Suppressor macrophage (primary cell): ENCODE data around the gene TSKU.

ENCODE experiments used
- DNase-seq, 4 experiments: peaks; one replicate each; pipeline ENCODE4 v3.0.0-alpha.2; 2020 to 2022

TSKU gene

DNA sequence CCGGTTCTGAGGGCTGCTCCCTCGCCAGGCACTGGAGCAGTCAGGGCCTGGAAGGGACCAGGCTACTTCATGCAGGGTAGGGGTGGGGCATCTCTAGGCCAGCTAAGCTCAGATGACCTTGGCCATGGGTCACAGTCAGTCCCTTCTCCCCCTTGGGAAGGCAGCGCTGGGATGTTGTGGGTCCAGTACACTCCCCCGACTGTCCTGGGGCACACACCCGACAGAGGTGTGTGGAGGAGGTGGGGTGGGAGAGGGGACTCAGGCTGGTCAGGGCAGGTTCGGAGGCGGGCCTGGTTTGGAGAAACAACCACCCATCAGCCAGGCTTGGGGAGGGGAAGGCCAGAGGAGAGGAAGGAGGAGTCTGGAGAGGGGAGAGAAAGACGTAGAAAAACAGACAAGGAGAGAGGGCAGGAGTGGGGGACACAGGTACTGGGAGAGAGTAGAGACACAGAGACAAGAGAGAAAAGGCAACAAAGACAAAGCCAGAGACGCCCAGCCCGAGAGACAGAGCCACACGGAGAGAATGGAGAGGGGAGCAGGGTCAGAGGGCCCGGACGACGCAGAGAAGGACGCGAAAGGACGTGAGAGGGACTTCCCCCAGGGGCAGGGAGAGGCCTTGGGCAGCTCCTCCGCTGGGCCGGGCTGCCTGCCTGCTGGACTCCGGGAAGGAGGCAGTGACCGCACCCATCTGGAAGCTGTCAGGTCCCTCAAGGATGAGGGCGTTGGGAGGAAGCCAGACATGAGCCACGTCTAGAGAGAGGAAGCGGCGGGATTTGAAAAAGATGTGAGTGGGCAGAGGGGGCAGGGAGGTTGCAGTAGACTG, 30.6 kb upstream of the TSKU start:
- no peak for DNase-seq

DNA sequence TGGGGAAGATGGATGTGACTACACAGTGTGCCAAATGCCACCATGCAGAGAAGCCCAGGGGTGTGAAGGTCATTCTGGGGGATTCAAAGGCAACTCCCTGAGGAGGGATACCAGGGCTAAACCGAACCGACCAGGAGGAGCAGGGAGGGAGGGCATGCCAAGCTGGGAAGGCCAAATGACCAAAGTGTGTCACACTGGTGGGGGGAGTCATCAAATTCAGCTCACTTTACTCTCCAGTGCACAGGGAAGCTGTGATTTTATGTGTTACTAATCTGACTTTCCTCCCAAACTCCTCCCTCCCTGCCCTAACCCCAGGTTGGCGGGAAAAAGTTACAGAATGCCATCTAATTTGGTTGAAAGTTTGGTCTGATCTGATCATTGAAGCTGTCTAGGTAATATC, 29.7 kb upstream of the TSKU start:
- no peak for DNase-seq

DNA sequence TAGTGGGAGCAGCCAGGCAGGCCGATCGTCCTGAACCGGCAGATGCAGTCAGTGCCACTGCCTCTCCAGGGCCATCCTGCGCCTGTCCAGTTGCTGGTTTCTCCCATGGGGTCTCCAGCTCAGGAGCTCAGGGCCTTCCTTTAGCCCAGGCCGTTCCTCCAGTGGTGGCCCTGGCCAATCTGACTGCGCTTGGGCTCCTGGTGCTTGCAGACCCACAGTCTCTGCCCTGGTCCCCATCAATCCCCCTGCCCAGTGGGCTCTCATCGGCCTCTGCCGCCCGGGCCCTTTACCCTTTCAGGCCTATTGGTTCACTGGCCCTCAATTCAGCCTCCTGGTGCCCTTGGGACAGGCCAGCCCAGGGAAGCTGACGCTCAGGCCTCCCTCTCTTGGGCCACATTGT, 29.2 kb upstream of the TSKU start:
- no peak for DNase-seq

DNA sequence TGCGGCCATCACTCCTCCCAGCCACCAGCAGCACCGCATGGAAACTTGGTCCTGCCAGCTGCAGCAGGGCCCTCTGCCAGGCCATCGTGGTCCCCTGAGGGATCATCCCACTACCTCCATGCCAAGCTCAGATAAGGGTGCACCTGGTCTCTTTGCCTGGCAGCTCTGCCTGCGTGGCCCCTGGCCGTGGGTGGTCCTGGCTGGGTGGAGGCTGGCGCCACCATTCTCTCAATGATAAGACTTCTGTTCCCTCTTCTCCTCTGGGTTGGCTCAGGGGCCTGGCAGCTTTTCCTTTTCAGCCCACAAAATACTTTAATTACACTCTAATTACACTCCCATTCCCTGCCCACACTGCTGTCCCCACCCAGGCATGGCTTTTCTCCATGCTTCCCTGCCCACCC, 26.8 kb upstream of the TSKU start:
- DNase-seq: no peak

DNA sequence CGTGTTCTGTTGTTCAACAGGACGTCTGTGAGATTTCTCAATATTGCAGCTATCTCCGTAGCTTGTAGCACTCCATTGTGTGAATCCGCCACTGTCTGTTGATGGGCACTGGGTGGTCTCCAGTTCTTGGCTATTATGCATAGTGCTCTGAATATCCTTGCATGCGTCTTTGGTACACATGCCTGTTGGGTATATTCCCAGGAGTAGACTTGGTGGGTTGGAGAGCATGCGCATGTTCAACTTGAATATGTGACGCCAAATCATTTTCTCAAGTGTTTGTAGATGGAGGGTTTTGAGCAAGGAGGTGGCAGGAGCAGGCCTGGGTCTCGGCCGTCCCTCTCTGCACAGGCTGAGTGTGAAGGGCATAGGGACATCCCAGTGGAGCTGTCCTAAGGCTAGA, 24.8 kb upstream of the TSKU start:
- no peak for DNase-seq

DNA sequence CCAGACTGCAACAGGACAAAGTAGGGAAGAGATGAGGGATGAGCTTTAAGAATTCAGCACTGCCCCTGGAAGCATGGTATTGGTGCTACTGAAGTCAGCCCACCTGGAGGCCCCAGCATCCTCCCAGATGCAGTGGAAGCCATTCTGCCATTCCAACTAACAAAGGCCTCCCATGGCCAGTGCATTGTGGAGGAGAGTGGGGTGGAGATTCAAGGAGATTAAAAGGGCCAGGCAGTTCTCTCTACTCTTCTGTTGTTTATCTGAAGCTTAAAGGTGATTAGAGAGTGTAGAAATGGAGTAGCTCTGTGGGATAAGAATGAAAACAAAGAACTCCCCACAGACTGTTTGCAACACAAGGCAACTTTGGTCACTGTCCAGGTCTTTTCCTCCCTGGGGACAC, 24.1 kb upstream of the TSKU start:
- no peak for DNase-seq

DNA sequence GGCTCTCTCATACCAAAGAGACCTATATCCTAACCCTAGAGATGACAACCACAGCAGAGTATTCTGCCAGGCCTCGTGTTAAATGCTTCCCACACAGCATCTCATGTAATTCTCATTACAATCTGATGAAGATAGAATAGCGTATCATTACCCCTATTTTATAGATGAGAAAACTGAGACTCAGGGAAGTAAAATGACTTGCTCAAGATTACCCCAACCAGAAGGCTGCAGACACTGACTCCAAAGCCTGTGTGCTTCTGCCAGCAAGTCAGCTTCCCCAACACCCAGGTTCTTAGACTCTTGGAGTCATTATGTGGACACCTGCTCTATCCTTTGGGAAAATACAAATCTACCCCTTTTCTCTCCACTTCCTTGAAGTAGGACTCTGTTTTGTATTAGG, 23.6 kb upstream of the TSKU start:
- DNase-seq: no peak

DNA sequence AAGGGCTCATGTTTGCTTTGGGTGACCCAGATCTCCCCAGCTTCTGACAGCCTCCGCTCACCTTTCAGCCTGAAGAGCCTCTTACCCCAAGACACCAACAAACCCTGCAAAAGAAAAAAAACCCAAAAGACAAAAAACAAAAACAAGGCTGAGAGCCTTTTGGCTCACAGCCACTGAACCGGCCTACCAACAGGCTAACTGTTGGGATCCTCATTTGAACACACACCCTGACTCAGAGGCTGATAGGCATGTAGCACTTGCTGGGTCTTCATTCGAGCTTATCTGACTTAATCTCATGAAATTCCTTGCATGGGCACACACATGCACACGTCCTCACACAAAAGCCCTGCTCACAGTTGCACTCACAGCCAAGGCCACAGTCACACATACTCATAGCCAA, 22.9 kb upstream of the TSKU start:
- DNase-seq: no peak

DNA sequence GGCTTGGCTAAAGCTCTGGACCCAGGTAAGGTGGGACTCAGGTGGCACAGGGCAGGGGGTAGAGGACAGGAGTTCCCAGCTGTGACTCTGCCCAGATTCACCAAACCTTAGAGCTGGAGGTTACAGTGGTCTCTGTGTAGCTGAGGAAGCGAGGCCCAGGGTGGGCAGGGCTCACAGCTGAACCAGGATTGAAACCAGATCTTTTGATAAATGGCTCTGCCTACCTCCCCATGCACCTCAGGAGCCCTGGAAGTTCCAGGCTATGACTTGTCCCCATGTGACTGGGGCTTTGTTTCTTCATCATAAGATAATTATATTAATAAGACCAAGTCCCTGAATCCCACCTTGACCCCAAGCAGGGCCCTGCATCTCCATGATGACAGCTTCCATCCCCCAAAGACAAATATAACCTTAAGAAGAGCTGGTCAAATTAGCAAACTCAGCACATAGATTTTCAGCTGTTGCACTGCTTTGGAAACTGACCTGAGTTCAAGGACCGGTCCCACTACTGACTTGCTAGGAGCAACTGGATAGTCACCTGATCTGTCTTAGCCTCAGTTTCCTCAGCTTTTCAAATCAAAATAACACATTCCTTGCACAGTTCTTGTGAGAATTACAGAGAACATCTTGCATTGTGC, 21.3 kb upstream of the TSKU start:
- DNase-seq: no peak

DNA sequence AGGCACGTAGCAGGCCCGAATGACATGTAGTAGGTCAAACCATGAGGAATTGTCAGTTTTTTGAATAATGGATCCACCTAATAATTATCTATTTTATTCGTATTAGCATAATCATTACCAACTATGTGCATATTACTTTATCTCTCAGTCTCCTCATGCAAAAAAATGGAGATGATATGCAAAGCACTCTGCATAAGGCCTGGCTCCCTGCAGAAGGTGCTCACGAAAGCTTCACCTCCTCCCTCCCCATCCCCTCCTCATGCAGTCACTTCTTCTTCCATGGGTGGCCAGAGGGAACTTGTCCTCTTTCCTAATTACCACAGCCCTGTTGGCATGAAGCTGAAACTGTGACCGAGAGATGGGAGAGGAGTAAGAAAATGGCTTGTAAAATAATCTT, 20.8 kb upstream of the TSKU start:
- peak in 1 of 4 experiments; percentile 23 for DNase-seq

DNA sequence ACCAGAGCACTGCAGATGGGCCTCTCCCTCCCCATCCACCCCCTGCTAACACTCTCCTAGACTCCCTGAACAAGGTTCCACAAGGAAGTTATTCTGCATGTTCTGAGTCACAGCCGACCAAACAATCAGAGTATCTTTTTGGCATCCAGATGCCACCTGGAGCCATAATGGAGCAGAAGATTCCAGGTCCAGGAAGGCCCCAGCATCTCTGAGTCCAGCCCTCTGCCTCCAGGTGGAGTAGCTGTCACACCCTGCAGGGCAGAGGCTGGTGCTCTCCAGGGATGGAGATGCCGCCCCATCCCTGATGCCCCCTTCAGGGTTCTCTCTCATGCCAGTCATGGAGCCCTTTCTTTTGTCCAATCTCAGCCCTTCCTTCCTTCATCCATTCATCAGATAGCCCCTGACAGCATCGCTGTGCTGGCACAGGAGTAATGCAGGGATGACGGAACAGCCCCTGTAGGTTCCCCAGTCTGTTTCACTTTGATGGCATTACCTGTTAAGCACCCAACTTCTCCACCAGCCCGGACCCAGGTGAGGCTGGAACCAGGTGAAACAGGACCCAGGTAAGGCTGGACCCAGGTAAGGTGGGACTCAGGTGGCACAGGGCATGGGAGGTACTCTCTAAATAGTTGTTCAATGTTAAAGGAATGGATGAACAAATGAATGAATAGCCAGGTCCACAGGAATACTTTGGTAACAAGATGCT, 20.1 kb upstream of the TSKU start:
- DNase-seq: no peak

DNA sequence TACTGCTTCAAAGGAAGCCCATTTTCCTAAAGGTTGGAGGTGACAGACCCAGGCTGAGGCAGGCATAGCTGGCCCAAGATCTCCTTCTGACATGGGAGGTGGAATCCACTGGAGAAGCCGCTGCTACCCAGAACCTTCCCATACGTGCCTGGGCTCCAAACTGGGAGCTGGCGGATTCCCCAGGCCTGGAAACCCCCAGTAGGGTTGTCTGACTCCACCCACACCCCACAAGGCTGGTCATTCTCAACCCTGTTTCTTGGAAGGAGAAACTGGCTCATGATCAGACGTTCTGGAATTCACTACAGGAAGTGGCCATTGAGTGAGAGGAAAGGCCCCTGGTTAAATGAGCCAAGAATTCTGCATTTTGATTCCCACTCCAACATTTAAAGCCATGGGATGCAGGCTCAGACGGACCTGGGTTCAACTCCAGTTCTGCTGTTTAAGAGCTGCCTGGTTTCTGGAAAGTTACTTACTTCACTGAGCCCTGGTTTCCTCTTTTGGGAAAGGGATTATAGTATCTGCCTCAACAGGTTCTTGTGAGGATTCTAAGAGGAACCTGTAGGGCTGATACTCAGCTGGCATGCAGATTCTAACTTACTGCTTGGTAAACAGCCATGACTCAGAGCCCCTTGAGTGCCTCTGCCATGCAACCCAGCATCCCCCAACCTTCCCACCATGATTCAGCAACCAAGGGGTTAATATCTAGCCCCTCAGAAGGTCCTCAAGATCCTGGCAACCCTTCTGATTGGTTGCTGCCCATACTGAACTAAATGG, 19.4 kb upstream of the TSKU start:
- DNase-seq: peak; percentile 15 to 50 (median 40)

DNA sequence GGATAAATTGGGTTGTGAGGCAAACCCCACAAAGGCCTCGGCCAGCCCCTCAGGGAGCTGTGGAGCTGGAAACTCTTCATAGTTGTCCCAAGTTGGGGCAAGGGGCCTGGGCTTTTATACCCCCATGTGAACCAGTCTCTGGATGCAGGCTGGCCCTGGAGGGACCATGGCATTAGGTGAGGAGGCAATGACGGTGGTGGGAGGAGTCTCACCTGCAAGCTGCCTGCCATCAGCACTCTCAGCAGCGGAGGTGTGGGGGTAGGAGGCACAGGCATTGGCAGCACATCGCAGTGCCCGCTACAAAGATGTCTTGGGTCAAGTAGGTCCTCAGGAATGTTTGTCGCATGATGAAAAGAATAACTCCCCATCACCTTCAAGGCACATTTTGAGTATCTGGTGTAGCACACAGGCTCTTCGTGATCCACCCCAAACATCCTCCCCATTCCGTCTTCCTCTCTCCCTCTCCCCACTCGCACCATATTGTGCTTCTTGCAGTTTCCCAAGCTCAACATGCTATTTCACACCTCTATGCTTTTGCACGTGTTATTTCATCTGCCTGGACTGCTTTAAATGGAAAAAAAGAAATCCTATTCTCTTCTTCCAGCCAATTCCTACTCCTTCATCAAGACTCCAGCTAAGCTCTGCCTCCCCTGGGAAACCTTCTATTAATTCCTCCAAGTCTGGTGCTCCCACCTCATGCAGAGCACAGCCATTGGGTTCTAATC, 18.1 kb upstream of the TSKU start:
- no peak for DNase-seq

DNA sequence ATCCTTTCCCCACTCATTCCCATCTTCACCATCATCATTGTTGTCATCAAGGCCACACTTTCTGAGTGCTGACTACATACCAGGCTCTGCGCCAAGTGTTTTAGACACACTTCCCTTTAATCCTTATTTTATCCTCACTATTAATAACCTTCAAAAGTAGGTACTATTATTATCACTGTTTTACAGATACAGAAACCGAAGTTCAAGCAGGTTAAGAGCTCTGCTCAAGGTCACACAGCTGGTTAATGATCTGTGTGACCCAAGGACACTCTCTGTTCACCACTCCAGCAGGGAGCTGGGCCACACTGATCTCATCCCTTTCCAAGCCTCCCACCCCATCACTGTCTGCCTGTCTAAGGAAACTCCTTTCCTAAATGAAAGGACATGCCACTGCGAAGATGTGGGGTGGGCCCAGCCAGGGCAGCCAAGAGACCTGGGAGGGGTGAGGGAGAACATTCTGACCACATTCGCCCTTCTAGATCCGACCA, 17.2 kb upstream of the TSKU start:
- no peak for DNase-seq

DNA sequence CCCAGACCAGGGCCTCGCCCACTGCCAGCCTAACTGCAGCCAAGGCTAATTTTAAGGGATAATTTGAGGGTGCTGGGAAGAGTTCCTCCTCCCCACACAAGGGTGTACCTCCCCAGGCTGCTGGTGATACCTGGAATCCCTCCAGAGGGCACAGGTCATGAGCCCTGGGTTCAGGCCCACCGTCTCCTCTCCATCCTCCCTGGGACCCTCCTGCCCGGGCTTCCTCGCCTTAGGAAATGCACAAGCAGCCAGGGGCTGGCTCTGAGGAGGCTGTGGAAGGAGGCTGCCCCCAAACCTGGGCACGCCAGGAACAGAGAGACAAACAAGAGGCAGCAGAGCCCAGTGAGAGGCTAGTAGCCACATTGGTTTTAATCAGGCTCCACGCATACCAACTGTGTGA, 16.6 kb upstream of the TSKU start:
- no peak for DNase-seq

DNA sequence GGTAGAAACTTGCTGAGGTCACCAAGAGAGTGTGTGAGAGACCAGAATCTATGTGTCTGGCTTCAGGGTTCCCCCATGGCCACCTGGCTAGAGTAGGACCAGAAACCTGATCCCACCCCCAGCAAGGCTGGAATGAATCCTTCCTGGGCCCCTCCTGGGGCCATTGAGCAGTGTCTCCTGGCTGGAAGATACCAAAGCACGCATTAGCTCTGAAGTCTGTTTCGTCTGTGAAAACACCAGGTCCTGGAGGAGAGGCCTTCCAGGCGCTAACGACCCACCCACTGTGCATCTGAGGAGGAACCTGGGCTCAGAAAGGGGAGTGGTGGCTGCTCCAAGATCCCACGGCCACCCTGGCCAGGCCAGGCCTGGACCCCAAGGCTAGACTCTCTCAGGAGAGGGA, 15.5 kb upstream of the TSKU start:
- DNase-seq: no peak

DNA sequence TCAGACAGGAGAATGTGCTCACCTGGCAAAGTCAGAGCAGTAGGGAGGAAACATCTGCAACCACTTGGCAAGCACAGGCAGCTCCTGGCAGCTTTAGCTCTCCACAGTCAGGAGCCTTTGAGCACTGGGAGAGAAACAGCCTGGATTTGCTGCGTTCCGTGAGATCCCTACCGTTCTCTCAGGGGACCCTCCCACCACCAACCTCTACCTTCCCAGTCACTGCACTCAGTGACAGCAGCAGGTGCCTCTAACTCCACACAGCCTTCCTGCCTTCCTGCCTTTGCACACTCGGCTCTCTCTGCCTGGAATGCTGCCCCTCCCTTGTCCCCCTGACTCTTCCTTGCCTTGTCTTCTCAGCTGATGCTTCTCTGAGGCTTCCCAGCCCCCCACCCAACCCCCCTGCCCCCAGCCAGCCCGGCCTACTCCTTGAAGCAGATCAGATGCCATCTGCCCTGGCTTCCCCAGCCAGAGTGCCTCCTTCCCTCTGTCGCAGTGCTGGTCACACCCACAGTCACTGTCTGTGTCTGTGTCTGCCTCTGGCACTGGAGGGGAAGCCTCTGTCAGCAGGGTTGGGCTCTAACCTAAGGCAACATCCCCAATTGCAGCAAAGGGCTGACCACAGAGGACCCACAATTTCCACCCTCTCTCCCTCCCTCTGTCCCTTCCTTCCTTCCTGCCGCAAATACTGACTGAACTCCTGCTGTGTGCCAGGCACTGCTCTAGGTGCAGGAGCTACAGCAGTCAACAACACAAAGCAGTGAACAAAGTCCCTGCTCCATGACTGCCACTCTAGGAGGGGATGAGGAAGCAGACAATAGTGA, 14.9 kb upstream of the TSKU start:
- peak; percentile 73 to 89 (median 87) for DNase-seq

DNA sequence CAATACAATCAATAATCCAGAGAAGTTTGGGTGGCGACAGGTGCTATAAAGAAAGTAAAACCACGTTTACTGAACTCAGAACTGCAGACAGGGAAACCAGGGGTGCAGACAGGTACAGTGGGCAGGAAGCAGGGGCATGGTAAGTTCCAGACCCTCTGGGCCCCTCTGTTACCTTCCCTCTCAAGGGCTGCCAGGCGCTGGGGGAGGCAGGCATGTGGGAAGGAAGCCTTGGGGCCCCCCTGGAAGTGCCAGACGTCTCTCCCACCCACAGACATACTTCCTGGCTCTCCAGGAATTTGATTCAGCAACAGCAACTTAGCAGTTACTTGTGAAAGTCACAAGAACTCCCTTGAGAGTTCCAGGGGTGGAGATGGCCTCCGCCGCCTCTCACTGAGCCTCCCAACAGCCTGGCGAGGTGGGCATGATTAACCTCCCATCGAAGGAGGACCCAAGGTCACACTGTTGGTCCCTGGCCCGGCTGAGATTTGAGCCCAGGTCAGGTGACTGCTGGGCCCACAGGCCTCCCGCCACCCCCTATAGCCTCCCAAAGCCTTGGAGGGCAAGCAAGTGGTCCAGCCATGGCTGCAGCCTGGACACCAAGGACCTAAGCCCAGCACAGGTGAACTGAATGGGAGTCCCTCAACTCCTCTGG, 14.1 kb upstream of the TSKU start:
- peak in 3 of 4 experiments; percentile 24 to 55 (median 52) for DNase-seq

DNA sequence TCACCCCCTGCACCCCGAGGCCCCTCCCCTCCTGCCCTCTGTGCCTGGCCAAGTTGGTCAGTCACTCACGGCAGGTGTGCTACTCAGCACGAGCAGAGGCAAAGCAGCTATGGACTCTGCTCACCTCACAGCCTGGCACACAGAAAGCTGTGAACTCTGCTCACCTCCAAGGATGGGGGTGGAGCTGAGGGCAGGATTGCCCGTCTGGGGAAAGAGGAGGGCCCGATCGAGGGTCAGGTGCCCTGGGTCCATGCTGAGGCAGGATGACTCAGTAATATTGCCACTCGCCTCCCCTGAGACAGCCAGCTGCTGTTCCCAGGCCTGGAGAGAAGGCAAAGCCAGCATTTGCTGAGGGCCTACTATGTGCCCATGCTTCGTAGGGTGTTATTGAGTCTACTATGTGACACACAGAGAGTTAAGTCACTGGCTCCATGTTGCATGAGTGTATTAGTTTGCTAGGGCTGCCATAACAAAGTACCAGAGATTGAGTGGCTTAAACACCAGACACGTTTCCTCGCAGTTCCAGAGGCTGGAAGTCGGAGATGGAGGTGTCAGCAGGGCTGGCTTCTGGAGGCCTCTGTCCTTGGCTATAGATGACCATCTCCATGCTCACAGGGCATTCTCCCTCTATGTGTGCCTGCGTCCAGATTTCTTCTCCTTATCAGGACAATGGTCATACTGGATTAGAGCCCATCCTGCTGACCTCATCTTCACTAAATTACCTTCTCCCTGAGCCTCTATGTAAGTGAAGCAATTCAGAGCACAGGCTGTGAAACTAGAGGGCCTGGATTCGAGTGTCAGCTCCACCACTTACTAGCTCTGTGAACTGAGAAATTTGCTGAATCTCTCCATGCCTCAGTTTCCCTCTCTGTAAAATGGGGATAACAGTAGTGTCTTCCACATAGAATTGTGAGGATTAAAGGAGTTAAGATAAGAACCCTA, 13.2 kb upstream of the TSKU start:
- peak in 3 of 4 experiments; percentile 49 to 69 (median 50) for DNase-seq
